Adipocyte (in vitro differentiated cells): ENCODE data around the gene SH3TC2.

Experiments used
- DNase-seq: peaks from one replicate; pipeline ENCODE4 v3.0.0-alpha.2; 2015; ENCODE audit warnings: low read depth
- H3K27me3 ChIP-seq: replicated peaks from 2 replicates; pipeline ENCODE4 v1.7.0; 2013; ENCODE audit warnings: mild to moderate bottlenecking, low read length, moderate library complexity; ENCODE audit not compliant: control insufficient read depth, insufficient read depth
- H3K36me3 ChIP-seq: 2 replicates; pipeline ENCODE4 v1.7.0; 2013; ENCODE audit warnings: low read length, mild to moderate bottlenecking, moderate library complexity; ENCODE audit not compliant: control insufficient read depth, insufficient read depth, severe bottlenecking
- H3K4me1 ChIP-seq: 2 replicates; pipeline ENCODE4 v1.7.0; 2013; ENCODE audit warnings: mild to moderate bottlenecking, low read length, moderate library complexity; ENCODE audit not compliant: control insufficient read depth, insufficient read depth
- H3K4me3 ChIP-seq: 2 replicates; pipeline ENCODE4 v1.7.0; 2013; ENCODE audit warnings: mild to moderate bottlenecking, low read length, moderate library complexity
- H3K9ac ChIP-seq: 2 replicates; pipeline ENCODE4 v1.7.0; 2013; ENCODE audit warnings: mild to moderate bottlenecking, low read length, moderate library complexity
- H3K9me3 ChIP-seq: 2 replicates; pipeline ENCODE4 v1.7.0; 2013; ENCODE audit warnings: mild to moderate bottlenecking, low read length, moderate library complexity; ENCODE audit not compliant: control insufficient read depth

Gene SH3TC2

DNA sequence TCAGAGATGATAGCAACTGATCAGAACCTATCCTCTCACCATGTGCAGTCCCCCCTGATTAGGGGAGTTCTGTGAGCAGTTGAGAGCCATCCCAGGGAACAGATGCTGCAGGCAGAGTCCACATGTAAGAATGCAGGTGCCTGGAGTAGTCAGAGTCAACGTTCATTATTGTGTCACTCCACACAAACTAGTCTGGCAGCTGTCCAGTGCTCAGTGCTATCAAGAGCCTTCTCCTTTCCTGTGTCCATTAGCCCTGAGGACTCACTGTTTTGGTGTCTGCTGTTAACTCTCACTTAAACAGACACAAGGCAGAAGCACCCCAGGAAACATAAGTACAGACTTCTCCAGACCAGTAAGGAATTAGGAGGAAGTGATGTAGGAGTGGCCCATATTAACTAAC, 2.5 kb downstream of the SH3TC2 start:
- peak; percentile 41 for DNase-seq
- Histone ChIP-seq H3K9ac (no peak overlapping the region), H3K36me3 (no peaks in the 10 kb centered on the region), H3K4me3 (no peak overlapping the region), H3K4me1 (peaks cover 16% of the 10 kb centered on the region), H3K27me3 (no peaks in the 10 kb centered on the region), H3K9me3 (peaks cover 7% of the 10 kb centered on the region)

GRCh38 chr5:149056616-149057165, 6.2 kb downstream of the SH3TC2 start:
- Histone ChIP-seq H3K36me3 (no peaks in the 10 kb centered on the region), H3K4me3 (no peak overlapping the region), H3K9ac (no peak overlapping the region), H3K4me1 (peaks cover 10% of the 10 kb centered on the region), H3K9me3 (peaks cover 7% of the 10 kb centered on the region), H3K27me3 (no peaks in the 10 kb centered on the region)
- DNase-seq: peak; percentile 50

DNA sequence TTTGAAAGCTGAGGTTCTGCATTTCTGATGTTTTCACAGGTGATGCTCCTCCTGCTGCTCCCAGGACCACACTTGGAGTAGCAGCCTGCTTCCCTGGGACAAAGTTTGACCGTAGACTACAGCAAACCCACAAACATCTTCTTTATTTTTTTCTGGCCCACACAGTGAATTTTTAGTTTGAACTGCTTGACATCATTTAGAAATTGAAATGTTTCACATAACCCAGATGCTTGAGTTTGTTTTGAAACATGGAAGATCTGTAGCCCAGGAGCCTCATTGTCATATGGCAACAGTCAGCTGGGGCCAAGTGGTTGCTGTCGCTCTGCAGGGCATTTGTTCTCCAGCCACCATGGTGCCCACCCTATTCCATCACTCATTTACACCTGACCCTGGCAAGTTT, 8.4 kb downstream of the SH3TC2 start:
- peaks cover 10% of the 10 kb centered on the region for H3K4me1 ChIP-seq
- DNase-seq: peak; percentile 64
- no peaks in the 10 kb centered on the region for H3K27me3 ChIP-seq
- H3K36me3 ChIP-seq: no peaks in the 10 kb centered on the region
- peaks cover 7% of the 10 kb centered on the region for H3K9me3 ChIP-seq
- H3K4me3 ChIP-seq: no peak overlapping the region
- no peak overlapping the region for H3K9ac ChIP-seq

DNA sequence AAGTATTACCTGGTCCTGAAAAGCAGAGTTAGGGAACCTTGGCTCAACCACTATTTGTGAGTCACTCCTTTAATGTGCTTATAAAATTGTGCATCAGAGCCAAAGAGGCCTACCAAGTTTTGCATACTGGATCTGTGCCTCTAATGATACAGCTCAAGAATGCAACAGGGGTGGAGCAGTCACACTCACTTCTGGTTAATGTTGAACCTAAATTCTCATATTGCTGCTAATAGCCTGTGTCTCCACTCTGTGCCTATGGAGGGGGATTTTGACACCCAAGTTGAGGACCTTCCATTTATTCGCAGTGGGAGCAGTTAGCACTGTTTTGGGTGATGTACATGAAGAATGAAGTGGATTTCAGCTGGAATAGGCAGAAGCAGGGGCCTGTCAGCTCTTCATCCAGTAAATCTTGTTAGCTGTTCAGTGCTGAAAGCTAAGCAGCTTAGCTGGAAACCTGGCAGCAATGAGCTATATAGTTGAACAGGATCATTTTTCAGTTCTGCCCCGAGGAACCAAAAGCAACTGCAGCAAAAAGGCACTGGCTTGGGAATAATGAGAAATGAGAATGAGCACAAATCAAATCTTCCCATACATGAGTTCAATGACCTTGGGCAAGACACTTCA, 9.7 kb downstream of the SH3TC2 start:
- peak; percentile 68 for DNase-seq
- Histone ChIP-seq H3K9me3 (peaks cover 6% of the 10 kb centered on the region), H3K27me3 (no peaks in the 10 kb centered on the region), H3K36me3 (no peaks in the 10 kb centered on the region), H3K4me3 (no peak overlapping the region), H3K4me1 (peaks cover 10% of the 10 kb centered on the region), H3K9ac (no peak overlapping the region)

DNA sequence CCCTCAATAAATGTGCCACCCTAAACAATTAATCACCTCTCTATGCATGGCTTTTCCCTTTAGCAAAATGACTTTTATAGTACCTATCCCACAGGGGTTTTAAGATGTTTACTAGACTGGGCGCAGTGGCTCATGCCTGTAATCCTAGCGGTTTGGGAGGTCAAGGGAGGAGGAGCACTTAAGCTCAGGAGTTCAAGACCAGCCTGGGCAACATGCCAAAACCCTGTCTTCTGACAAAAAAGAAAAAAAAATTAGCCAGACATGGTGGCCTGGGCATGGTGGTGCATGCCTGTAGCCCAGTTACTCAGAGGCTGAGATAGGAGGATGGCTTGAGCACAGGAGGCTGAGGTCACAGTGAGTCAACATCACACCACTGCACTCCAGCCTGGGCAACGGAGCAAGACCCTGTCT, 13.5 kb downstream of the SH3TC2 start:
- H3K4me1 ChIP-seq: peaks cover 10% of the 10 kb centered on the region
- no peak overlapping the region for H3K9ac ChIP-seq
- H3K4me3 ChIP-seq: no peak overlapping the region
- no peaks in the 10 kb centered on the region for H3K27me3 ChIP-seq
- H3K9me3 ChIP-seq: no peaks in the 10 kb centered on the region
- no peak for DNase-seq
- H3K36me3 ChIP-seq: no peaks in the 10 kb centered on the region

DNA sequence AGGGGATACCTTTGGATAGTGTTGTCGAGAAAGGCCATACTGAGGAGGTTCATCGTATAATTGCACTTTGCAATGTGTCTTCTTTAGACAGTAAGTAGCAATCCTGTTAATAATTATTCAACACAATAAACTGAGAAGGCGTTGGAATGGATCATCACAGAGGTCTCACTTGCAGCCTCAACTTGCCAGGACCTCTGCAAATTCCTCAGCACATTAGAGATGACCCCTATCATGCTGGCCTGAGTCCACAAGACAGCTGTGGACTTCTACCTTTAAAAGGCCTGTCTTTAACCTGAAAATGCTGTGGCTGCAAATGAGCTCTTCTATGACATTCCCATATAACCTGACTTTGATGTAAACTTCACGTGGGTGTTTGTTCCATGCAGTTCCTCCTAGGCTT, 14.1 kb downstream of the SH3TC2 start:
- no peak for DNase-seq
- Histone ChIP-seq H3K4me3 (no peak overlapping the region), H3K36me3 (no peaks in the 10 kb centered on the region), H3K27me3 (no peaks in the 10 kb centered on the region), H3K9ac (no peak overlapping the region), H3K9me3 (no peaks in the 10 kb centered on the region), H3K4me1 (peaks cover 10% of the 10 kb centered on the region)

DNA sequence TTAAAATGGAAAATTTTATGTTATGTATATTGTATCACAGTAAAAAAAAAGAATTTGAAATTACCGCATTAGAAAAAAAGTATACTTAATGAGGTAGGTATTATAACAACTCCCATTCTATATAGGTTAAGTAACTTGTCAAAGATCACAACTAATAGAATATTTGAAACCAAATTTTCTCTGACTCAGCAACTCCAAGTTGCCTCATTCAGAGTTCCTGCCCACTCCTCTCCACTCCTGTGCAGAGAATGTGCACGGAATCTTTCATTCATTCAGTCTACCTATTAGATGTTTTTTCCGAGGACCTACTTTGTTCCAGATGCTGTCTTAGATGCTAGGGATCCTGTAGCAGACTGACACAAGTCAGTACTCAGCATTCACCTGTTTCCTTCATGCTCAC, 15.4 kb downstream of the SH3TC2 start:
- Histone ChIP-seq H3K9ac (no peak overlapping the region), H3K4me1 (no peaks in the 10 kb centered on the region), H3K27me3 (no peaks in the 10 kb centered on the region), H3K36me3 (no peaks in the 10 kb centered on the region), H3K9me3 (no peaks in the 10 kb centered on the region), H3K4me3 (no peak overlapping the region)
- no peak for DNase-seq

GRCh38 chr5:149046196-149046829, 16.5 kb downstream of the SH3TC2 start:
- Histone ChIP-seq H3K27me3 (no peaks in the 10 kb centered on the region), H3K9me3 (no peaks in the 10 kb centered on the region), H3K9ac (no peak overlapping the region), H3K4me3 (no peak overlapping the region), H3K36me3 (no peaks in the 10 kb centered on the region), H3K4me1 (no peaks in the 10 kb centered on the region)
- peak; percentile 54 for DNase-seq

- no peak for DNase-seq
- H3K9ac ChIP-seq: no peak overlapping the region
- no peaks in the 10 kb centered on the region for H3K4me1 ChIP-seq
- no peaks in the 10 kb centered on the region for H3K27me3 ChIP-seq
- no peaks in the 10 kb centered on the region for H3K9me3 ChIP-seq
- H3K4me3 ChIP-seq: no peak overlapping the region
- H3K36me3 ChIP-seq: no peaks in the 10 kb centered on the region
Observed at GRCh38 chr5:149045089-149045460, 17.8 kb downstream of the SH3TC2 start.

GRCh38 chr5:149044453-149045088, 18.3 kb downstream of the SH3TC2 start:
- DNase-seq: no peak
- Histone ChIP-seq H3K9me3 (no peaks in the 10 kb centered on the region), H3K4me3 (no peak overlapping the region), H3K9ac (no peak overlapping the region), H3K36me3 (no peaks in the 10 kb centered on the region), H3K4me1 (no peaks in the 10 kb centered on the region), H3K27me3 (no peaks in the 10 kb centered on the region)

DNA sequence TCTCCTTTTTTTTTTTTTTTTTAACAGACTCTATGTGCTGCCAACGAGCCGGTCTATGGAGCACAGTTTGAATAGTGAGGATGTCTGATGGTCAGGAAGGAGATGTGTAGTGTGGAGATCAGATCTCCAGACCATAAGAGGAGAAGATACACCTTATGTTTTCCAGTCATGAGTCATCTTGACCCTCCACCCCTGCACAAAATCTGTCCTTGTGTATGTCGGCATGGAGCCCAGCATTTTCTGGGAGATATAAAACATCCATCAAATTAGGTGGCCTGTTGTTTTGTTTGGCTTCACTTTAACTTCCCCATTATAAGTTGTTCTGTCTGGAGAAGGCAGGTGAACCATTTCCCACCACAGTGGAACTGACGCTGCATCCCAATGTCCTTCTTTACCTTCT, 19.2 kb downstream of the SH3TC2 start:
- H3K27me3 ChIP-seq: no peaks in the 10 kb centered on the region
- H3K4me1 ChIP-seq: no peaks in the 10 kb centered on the region
- DNase-seq: no peak
- no peak overlapping the region for H3K4me3 ChIP-seq
- H3K9me3 ChIP-seq: no peaks in the 10 kb centered on the region
- no peaks in the 10 kb centered on the region for H3K36me3 ChIP-seq
- no peak overlapping the region for H3K9ac ChIP-seq
